Esophagus squamous epithelium (tissue), 4 donors: ENCODE results near the gene INSIG2.
A peak's percentile ranks its signal among the peaks of the same experiment; 100 is the strongest.

Experiments used
- POLR2A ChIP-seq, 4 donors: fragments of 450-650 bp; IDR thresholded peaks; one replicate each; pipeline ENCODE4 v1.6.1; 2017; ENCODE audit warnings: antibody characterized with exemption in 4 of 4, mild to moderate bottlenecking in 4 of 4, moderate library complexity in 3 of 4
- TF ChIP-seq, protein P1 (sequence below), 6 experiments: fragments of 450-650 bp in 4 of 6; fragments of 200-600 bp in 2 of 6; sonication (generic) in 2 of 6; IDR thresholded peaks; one replicate each; pipeline ENCODE4 v1.5.1; 2016 to 2019; ENCODE audit warnings: antibody characterized with exemption in 6 of 6, mild to moderate bottlenecking in 4 of 6, moderate library complexity in 4 of 6

GRCh38 chr2:118089139-118089800, 999 bp downstream of the INSIG2 start:
- TF ChIP-seq, protein P1, sequence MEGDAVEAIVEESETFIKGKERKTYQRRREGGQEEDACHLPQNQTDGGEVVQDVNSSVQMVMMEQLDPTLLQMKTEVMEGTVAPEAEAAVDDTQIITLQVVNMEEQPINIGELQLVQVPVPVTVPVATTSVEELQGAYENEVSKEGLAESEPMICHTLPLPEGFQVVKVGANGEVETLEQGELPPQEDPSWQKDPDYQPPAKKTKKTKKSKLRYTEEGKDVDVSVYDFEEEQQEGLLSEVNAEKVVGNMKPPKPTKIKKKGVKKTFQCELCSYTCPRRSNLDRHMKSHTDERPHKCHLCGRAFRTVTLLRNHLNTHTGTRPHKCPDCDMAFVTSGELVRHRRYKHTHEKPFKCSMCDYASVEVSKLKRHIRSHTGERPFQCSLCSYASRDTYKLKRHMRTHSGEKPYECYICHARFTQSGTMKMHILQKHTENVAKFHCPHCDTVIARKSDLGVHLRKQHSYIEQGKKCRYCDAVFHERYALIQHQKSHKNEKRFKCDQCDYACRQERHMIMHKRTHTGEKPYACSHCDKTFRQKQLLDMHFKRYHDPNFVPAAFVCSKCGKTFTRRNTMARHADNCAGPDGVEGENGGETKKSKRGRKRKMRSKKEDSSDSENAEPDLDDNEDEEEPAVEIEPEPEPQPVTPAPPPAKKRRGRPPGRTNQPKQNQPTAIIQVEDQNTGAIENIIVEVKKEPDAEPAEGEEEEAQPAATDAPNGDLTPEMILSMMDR (IDR thresholded peaks at IDR 0.05), result peak; percentile 26 to 37 (median 32)
- TF ChIP-seq POLR2A (IDR thresholded peaks at IDR 0.05), result no peak
